B cell (primary cell): ENCODE measurements around the gene PRKAG2. TPM values are rescaled to one million over a fixed set of nuclear protein-coding genes. Genes with fewer than 3 reads are reported as not detected.
"Not testable (repeated sequence)": the region's sequence is repeated elsewhere in the genome, so short reads cannot be mapped to it uniquely, and the experiment has no call there.

ENCODE experiments used
- ATAC-seq: fragments of 200-7000 bp; cut with Tn5 transposase; one replicate; pipeline ENCODE4 v1.10.0; 2021; ENCODE audit warnings: low read depth, mild to moderate bottlenecking, moderate number of reproducible peaks, moderate library complexity
- CTCF ChIA-PET: fragments of 350-600 bp; sonication (Branson Sonifier 250); formaldehyde crosslinking; loops from one replicate; lab custom pipeline; 2021; ENCODE audit warnings: antibody characterized with exemption, inconsistent platforms; lab: Charles Lee
- POLR2A ChIA-PET: fragments of 350-600 bp; sonication (Branson Sonifier 250); formaldehyde crosslinking; loops from one replicate; lab custom pipeline; 2021; ENCODE audit warnings: antibody characterized with exemption; lab: Charles Lee
- DNase-seq: peaks from one replicate; pipeline ENCODE4 v3.0.0; 2013
- H2AFZ ChIP-seq: 2 replicates; pipeline ENCODE4 v1.6.1; 2012; ENCODE audit warnings: mild to moderate bottlenecking, low read depth, low read length; ENCODE audit not compliant: insufficient read depth, poor library complexity, severe bottlenecking
- H3K27ac ChIP-seq, 2 donors: 1 replicate in 1 of 2; 2 replicates in 1 of 2; pipeline ENCODE4 v1.5.1; 2012 to 2013; ENCODE audit warnings: low read length in 2 of 2, mild to moderate bottlenecking in 2 of 2, moderate library complexity in 1 of 2
- H3K27me3 ChIP-seq, 4 experiments: fragments of 200-600 bp in 1 of 4; sonication (generic) in 1 of 4; replicated peaks in 1 of 4; 1 replicate in 2 of 4; 2 replicates in 2 of 4; pipeline versions ENCODE4 v1.6.1 to v1.7.0; 2013 to 2016; ENCODE audit warnings: low read length in 3 of 4, mild to moderate bottlenecking in 2 of 4, mixed read lengths in 1 of 4, moderate library complexity in 1 of 4; ENCODE audit not compliant: insufficient read depth in 4 of 4, control insufficient read depth in 3 of 4; ENCODE audit errors: control extremely low read depth in 1 of 4
- H3K36me3 ChIP-seq, 2 experiments: replicated peaks in 1 of 2; 1 replicate in 1 of 2; 2 replicates in 1 of 2; pipeline versions ENCODE4 v1.6.1 to v1.7.1; 2013; ENCODE audit warnings: low read length in 1 of 2; ENCODE audit not compliant: insufficient read depth in 2 of 2, control insufficient read depth in 1 of 2; ENCODE audit errors: control extremely low read depth in 1 of 2, extremely low read depth in 1 of 2
- H3K4me1 ChIP-seq, 2 donors: fragments of 200-600 bp in 1 of 2; sonication (generic) in 1 of 2; 1 replicate in 1 of 2; 2 replicates in 1 of 2; pipeline versions ENCODE4 v1.5.1 to v1.6.1; 2013 to 2017; ENCODE audit warnings: low read length in 2 of 2; ENCODE audit not compliant: control insufficient read depth in 2 of 2, insufficient read depth in 2 of 2
- H3K4me2 ChIP-seq: replicated peaks from 2 replicates; pipeline ENCODE3; 2012; ENCODE audit warnings: mild to moderate bottlenecking, low read depth, low read length; ENCODE audit not compliant: poor library complexity, severe bottlenecking
- H3K4me3 ChIP-seq, 5 experiments: fragments of 200-600 bp in 1 of 5; sonication (generic) in 1 of 5; 1 replicate in 3 of 5; 2 replicates in 2 of 5; pipeline versions ENCODE4 v1.5.1 to v1.7.0; 2011 to 2016; ENCODE audit warnings: low read length in 4 of 5, mild to moderate bottlenecking in 4 of 5, low read depth in 2 of 5, control low read depth in 1 of 5, moderate library complexity in 1 of 5; ENCODE audit not compliant: insufficient read depth in 1 of 5; ENCODE audit errors: control extremely low read depth in 1 of 5, extremely low read depth in 1 of 5
- H3K79me2 ChIP-seq: fragments of 200-600 bp; sonication (generic); one replicate; pipeline ENCODE4 v1.6.0; 2016; ENCODE audit warnings: low read length; ENCODE audit not compliant: control insufficient read depth, insufficient read depth
- H3K9ac ChIP-seq: fragments of 200-600 bp; sonication (generic); 2 replicates; pipeline ENCODE4 v1.6.1; 2017; ENCODE audit warnings: mild to moderate bottlenecking, low read length, moderate library complexity
- H3K9me3 ChIP-seq, 3 donors: one replicate each; pipeline versions ENCODE4 v1.6.1 to v1.7.1; 2013; ENCODE audit warnings: low read length in 2 of 3; ENCODE audit not compliant: control insufficient read depth in 2 of 3, insufficient read depth in 1 of 3; ENCODE audit errors: control extremely low read depth in 1 of 3
- H4K20me1 ChIP-seq: 2 replicates; pipeline ENCODE4 v1.6.0; 2012; ENCODE audit warnings: mild to moderate bottlenecking, low read length; ENCODE audit not compliant: insufficient read depth, control insufficient read depth, poor library complexity, severe bottlenecking
- H3K27ac Mint-ChIP-seq: one replicate; pipeline ENCODE4 v1.8.0; 2021; ENCODE audit warnings: mixed read lengths
- H3K27me3 Mint-ChIP-seq: one replicate; pipeline ENCODE4 v1.8.0; 2021; ENCODE audit warnings: mixed read lengths
- H3K4me1 Mint-ChIP-seq: one replicate; pipeline ENCODE4 v1.8.0; 2021; ENCODE audit warnings: mixed read lengths
- H3K4me3 Mint-ChIP-seq: one replicate; pipeline ENCODE4 v1.8.0; 2021; ENCODE audit warnings: mixed read lengths
- H3K9me3 Mint-ChIP-seq: one replicate; pipeline ENCODE4 v1.8.0; 2022; ENCODE audit warnings: mixed read lengths; ENCODE audit not compliant: insufficient read depth
- EZH2 ChIP-seq: IDR thresholded peaks from 2 replicates; pipeline ENCODE4 v1.6.1; 2012; ENCODE audit warnings: borderline replicate concordance, low read depth, mild to moderate bottlenecking, moderate library complexity, low read length; ENCODE audit not compliant: insufficient read depth, poor library complexity, severe bottlenecking
- WGBS: methylation state at CpG from one replicate; pipeline ENCODE4 v1.1.5; 2013; ENCODE audit warnings: missing lambda C conversion rate; ENCODE audit not compliant: insufficient coverage; 5-methylcytosine and 5-hydroxymethylcytosine counted together
- intact Hi-C: fragments of 100-400 bp; cut with micrococcal nuclease; formaldehyde crosslinking; loops from one replicate; pipeline ENCODE4 v1.10.0; 2022
- polyA plus RNA-seq: library from polyadenylated mRNA; depleted of rRNA; stranded (reverse); fragments of >200 nt; gene quantifications from 2 replicates; pipeline ENCODE4 v1.2.3, GENCODE V29; 2012
- total RNA-seq, 2 donors: library from RNA; stranded (reverse); fragments of 120-200 nt in 1 of 2; gene quantifications; 1 replicate in 1 of 2; 2 replicates in 1 of 2; pipeline versions ENCODE4 v1.2.3 to v1.2.4, GENCODE V29; 2013 to 2022
- TF ChIP-seq, protein P1 (sequence below): fragments of 200-600 bp; IDR thresholded peaks from one replicate; pipeline ENCODE4 v1.8.0; 2022; ENCODE audit warnings: antibody characterized with exemption, mild to moderate bottlenecking

The PRKAG2 gene
- total and polyA plus RNA-seq, 2 donors (not counting 1 experiment from before 2014, with no cell fraction given) = 22.1 to 56.3 TPM

DNA sequence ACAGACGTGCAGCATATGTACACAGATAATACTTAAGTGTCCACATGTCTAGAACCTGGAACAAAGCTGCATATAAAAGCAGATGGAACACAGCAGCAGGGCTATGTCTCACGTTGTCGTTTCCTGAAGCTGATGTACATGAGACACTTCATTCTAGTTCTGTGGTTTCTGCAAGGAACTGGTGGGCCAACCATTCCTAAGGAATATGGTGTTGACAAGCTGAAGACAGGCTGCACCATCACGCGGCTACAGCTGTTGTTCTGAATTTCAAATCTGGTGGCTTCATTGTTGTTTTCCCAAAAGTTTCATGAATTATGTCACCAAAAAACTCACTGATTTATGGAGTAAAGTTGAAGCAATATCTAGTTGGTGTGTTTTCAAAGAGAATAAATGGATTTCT is 33.7 kb downstream of the PRKAG2 start:
- Histone ChIP-seq H2AFZ (no peak overlapping the region), H3K27me3 (no peaks in the 10 kb centered on the region), H3K27ac (no peak overlapping the region), H3K9ac (no peak overlapping the region), H3K4me1 (peaks cover 21 to 29% of the 10 kb centered on the region in 2 donors), H3K4me3 (no peak overlapping the region), H3K4me2 (no peak overlapping the region), H4K20me1 (peaks cover 29% of the 10 kb centered on the region), H3K36me3 (peaks cover 0 to 6% of the 10 kb centered on the region in 2 experiments), H3K9me3 (no peaks in the 10 kb centered on the region), H3K79me2 (peaks cover 42% of the 10 kb centered on the region)
- Mint-ChIP-seq H3K4me1 (peaks cover 22% of the 10 kb centered on the region), H3K4me3 (no peak overlapping the region), H3K27me3 (no peaks in the 10 kb centered on the region), H3K27ac (no peak overlapping the region), H3K9me3 (no peaks in the 10 kb centered on the region)
- intact Hi-C loops = no loop called here
- WGBS = 88% methylated on average over 5 of the region's 5 CpGs
- ChIA-PET POLR2A (no interaction called here), CTCF (interaction anchor here (0.7 kb wide), 1 partner anchor 60 kb away, joined by 3 read pairs; no protein-coding TSS in a partner anchor)
- DNase-seq (no peak), ATAC-seq (no peak)
- TF ChIP-seq EZH2 = no peak
- TF ChIP-seq, protein P1, sequence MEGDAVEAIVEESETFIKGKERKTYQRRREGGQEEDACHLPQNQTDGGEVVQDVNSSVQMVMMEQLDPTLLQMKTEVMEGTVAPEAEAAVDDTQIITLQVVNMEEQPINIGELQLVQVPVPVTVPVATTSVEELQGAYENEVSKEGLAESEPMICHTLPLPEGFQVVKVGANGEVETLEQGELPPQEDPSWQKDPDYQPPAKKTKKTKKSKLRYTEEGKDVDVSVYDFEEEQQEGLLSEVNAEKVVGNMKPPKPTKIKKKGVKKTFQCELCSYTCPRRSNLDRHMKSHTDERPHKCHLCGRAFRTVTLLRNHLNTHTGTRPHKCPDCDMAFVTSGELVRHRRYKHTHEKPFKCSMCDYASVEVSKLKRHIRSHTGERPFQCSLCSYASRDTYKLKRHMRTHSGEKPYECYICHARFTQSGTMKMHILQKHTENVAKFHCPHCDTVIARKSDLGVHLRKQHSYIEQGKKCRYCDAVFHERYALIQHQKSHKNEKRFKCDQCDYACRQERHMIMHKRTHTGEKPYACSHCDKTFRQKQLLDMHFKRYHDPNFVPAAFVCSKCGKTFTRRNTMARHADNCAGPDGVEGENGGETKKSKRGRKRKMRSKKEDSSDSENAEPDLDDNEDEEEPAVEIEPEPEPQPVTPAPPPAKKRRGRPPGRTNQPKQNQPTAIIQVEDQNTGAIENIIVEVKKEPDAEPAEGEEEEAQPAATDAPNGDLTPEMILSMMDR = no peak

DNA sequence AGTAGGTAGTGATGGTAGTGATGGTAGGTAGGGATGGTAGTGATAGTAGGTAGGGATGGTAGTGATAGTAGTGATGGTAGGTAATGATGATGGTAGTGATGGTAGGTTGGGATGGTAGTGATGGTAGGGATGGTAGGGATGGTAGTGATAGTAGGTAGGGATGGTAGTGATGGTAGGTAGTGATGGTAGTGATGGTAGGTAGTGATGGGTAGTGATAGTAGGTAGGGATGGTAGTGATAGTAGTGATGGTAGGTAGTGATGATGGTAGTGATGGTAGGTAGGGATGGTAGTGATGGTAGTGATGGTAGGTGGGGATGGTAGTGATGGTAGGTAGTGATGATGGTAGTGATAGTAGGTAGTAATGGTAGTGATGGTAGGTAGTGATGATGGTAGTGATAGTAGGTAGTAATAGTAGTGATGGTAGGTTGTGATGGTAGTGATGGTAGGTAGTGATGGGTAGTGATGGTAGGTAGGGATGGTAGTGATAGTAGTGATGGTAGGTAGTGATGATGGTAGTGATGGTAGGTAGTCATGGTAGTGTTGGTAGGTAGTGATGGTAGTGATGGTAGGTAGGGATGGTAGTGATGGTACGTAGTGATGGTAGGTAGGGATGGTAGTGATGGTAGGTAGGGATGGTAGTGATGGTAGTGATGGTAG is 35.4 kb downstream of the PRKAG2 start:
- H3K9me3 Mint-ChIP-seq, H3K27ac ChIP-seq, H3K9ac ChIP-seq, H3K4me2 ChIP-seq, DNase-seq, H3K36me3 ChIP-seq, H3K27ac Mint-ChIP-seq, H3K4me3 ChIP-seq, H3K4me3 Mint-ChIP-seq, POLR2A ChIA-PET, H3K27me3 Mint-ChIP-seq, H3K27me3 ChIP-seq, H3K9me3 ChIP-seq, ATAC-seq, H2AFZ ChIP-seq, intact Hi-C loops: not testable (repeated sequence)
- 100% methylated on average over 1 of the region's 1 CpG for WGBS
- H4K20me1 ChIP-seq = peaks cover 29% of the 10 kb centered on the region
- peaks cover 32 to 45% of the 10 kb centered on the region in 2 donors for H3K4me1 ChIP-seq
- peaks cover 36% of the 10 kb centered on the region for H3K4me1 Mint-ChIP-seq
- CTCF ChIA-PET = interaction anchor here (3.6 kb wide), 1 partner anchor 59 kb away, joined by 26 read pairs; no protein-coding TSS in a partner anchor
- peaks cover 37% of the 10 kb centered on the region for H3K79me2 ChIP-seq
